Hematopoietic multipotent progenitor cell treated with erythropoietin and hydrocortisone succinate and interleukin-3 and kit ligand, for 17 days (in vitro differentiated cells): ENCODE results near the gene GREM2.

Source experiments
- DNase-seq: peaks from one replicate; pipeline ENCODE4 v3.0.0-alpha.2; 2015; ENCODE audit warnings: low spot score

The GREM2 gene

DNA sequence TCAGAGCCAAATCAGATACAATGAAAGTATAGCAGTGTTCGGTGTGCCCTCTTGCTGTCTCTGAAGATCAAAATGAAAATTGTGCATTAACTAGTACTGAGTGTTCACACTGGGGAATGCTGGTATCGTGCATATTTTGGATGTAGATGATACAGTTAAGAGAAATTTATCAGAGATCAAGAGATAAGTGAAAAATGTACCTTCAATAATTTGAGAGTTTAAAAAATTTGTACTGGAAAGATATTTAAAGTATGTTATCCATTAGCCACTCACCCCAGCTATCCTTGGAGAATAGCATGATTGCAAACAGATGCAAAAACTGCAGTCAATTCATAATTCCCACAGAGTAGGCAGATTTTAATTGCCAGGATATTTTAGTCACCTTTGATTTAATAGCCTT lies 56.4 kb downstream of the GREM2 start:
- no peak for DNase-seq

DNA sequence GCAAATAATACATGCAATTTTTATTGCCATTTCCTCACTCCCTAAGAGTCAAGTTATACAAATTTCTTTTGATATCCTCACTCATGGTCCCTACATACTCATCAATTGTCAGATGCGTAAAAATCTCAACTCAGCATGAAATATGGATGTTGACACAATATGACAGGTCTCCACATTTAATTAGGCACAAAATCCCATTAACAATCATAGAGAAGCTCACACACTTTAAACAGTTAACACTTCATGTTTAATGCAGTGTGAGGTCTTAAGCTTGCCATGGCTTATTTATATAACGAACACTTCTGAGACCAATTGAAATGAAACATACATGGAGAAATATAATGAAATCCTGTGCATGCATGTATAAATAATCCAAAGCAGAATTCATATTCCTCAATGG lies 58.6 kb downstream of the GREM2 start:
- no peak for DNase-seq

DNA sequence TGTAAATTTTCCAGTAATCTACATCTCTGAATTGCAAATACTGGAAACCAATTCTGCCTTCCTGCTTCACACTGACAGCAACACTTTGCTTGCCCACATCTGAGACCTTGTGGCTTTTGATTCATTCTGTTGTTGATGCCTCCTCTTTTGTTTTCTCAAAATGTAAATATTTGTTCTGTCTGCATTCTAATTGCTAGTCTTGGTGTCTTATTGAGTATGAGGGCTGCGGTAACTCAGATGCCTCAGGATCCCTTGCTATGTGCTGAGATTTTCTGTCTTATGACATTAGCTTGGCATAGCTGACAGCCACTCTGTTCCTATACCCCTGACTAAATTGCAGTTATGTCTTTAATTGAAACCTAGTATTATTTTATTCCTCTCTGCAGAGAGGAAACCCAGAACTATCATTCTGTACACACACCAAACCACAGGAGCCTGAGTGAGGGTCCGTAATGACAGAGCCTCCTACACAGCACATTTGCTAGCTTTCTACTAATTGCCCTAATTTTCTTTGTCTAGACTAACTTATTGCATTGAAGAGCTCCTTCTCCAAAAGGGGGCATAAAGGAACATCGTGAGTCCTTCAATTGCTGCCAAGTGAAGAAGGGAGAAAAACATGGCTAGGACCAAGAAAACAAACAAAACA lies 72.1 kb downstream of the GREM2 start:
- no peak for DNase-seq

DNA sequence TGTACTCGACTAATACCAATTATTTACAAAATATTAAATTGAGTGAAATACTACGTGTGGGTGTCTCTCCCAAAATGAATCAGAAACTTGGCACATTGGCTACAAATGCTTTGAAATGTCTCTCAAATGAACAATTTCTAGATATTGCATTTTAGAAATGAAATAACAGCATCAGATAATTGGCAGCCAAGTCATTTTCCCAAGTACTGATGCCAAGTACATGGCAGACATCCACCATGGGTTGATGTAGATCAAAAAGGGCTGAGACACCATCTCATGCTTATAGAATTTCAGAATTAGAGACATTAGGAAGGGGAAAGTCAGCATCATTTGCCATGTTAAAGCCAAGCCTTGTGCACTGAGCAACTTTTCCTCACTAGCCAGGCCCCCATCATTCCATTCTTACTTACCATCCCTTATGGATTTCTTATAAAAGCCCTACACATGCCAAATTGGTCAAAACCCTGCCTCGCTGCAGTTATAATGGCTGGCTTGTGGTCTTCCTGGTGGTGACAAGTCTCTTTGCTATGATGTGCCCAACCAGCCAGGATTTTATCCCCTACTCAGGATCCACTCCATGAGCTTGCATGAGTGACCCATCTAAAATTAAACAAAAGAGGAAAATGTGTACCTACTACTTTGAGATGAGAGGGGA lies 73.1 kb downstream of the GREM2 start:
- no peak for DNase-seq

DNA sequence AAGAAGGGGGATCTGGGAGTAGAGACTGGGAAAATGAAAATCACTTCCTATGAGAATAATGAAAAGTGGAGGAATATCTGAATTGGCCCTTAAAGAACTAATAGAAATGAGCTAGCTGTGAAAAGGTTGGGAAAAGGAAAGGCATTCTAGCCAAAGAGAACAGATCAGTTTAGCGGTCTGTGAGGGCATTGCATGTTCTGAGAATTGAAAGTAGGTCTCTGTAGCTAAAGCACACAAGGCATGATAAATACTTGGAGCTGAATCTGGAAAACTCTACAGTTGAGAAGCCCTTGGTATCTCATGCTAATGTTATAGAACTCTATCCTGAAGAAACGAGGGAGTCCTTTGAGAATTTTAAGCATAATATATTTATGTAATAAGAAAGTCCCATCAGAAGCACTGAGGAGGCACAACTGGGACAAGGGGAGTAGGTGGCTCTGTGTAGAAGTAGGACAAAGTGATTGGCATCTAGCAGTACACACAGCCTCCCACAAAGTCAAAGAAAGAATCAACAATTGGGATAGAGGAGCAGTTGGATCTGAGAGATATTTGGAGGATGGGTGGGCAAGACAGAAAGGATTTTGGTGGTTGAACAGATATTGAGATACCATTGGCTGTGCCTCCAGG lies 78.7 kb downstream of the GREM2 start:
- DNase-seq, result no peak

DNA sequence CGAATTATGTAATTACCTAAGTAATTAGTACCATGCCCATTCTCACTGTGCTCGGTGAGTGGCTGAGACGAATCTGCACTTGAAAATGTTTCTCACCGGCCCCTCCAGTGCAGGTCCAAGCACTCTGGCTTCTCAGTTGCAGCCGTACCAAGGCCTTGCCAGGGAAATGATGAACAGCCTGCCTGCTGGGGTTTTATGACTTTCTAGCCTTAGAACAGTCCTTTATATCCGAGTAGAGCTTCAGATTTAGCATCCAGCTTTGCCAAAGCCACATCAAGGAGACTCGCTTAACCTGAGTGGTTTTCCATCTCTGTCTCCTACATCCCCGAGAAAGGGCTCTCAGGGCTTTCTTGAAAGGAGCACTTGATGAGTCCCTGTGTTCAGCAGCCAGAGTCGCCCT lies 83.4 kb downstream of the GREM2 start:
- DNase-seq, result no peak

DNA sequence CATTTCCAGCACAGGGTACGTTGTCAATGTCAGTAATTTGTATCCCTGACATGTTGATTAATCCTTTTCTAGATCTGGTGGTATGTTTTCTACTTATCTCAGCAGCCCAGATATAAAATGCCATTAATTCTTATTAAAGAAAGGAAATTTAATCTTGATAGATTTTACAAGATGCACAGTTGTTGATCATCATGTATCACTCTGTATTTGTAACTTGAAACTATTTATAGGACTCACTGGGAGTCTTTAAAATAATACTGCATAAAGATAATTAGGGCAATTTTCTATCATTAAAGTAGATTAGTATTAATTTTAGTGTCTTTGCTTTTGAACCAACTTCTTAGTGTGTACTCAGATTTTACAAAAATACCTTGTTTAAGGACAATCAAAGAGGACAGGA lies 84.9 kb downstream of the GREM2 start:
- DNase-seq, result no peak

DNA sequence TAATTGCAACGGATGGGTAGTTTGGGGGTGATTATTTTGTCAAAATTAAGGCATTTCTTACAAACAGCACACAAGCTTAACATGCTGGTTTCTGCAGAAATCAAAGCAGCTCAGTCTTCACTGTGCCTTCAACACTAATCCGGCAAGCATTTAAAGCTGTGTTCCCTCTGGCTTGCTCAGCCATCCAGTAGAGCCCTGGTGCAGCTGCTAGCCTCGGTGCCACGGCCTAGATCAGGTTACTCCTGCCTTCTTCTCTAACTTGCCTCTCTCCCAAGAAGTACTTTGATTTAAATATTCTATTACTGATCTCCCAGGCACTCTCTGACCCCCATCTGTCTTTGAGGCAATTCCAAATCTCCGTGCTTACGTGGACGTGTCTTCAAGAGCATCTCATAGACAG lies 85.6 kb downstream of the GREM2 start:
- DNase-seq, result no peak

DNA sequence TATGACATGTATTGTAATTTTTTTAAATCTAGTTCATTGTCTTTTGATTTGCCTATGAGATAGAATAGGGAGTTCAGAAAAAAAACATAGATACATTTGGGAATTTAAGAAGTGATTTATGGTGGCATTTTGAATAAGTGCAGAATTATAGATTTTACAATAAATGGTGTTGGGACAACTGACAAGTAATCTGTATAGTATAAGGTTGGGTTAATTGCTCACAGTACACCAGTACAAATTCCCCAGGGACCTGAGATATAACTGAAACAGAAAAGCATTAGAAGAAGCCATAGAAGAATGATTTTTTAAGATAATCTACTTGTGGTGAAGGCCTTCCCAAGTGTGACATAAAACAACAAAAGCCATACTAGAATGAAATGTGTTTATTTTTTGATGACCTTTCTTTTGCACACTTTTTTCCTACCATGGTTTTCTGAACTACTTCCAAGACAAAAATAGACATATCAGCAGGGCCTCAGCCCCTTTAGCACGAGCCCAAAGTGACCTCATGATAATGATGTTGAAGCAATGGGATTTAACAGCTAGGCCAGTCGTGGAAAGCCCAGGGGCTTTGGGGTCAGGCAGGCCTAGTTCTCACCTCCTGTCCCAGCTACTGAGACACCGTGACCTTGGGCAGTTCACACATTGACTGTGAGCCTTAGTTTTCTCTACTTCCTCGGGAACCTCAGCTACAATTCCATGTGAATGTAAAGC lies 87.4 kb downstream of the GREM2 start:
- no peak for DNase-seq

DNA sequence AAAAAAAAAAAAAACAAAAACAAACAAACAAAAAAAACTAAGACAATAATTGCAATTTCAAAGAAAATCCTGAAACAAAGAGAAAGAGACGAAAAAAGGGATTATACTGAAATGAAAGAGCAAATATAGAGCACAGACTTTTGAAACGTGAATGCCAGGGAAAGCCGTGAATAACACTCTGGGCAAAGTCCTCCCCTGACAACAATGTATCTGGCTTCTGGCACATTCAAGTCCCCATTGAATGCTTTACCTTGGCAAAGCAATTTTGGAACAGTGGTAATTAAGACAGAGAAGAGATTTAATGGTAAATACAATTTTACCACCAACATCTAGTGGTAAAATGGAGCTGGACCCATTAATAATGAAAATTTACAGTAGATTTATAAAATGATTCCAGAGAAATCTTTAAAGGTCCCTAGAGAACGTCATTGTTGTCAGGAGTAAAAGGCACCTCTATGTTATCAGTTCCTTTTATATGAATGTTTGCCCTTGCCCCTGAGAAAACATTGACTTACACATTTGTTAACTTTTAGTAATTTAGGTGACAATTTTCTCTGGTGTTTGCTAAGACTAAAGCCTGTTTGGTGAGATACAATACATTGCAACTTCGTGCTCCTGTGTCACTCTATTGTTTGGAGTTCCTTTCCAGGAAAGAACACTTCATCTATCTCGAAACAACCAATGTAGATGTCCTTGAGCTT lies 89.7 kb downstream of the GREM2 start:
- DNase-seq, result no peak

DNA sequence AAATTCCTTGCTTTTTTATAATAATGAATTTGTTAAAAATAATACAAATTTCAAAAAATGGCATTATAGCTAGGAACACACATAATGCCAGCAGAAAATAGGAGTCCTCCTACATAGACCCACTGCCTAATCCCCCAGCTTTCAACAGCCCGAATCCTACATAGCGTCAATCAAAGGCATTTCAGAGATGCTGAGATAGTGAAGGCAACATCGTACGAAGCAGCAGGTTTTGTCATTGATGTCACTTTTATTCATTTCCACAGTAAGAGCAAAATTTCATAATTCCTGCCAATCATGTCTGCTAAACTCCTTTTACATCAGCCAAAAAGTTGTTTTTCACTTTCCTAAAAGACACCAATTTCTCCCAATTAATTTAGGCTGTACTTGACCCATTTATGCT lies 94.1 kb downstream of the GREM2 start:
- no peak for DNase-seq

DNA sequence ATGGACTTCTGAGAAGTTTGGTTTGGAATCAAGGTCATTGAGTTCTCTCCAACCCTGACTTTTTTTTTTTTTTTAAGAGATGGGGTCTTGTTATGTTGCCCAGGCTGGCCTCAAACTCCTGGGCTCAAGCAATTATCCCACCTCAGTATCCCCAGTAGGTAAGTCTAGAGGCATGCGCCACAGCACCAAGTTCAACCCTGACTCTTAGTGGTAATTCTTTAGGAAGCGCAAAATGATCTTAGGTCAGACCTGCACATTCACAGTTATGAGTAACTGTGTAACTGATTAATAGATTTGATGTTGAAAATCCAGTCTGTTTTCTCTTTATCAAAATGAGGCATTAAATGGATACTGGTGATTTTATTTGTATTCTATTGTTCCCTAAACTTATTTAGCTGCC lies 95.9 kb downstream of the GREM2 start:
- DNase-seq, result no peak

DNA sequence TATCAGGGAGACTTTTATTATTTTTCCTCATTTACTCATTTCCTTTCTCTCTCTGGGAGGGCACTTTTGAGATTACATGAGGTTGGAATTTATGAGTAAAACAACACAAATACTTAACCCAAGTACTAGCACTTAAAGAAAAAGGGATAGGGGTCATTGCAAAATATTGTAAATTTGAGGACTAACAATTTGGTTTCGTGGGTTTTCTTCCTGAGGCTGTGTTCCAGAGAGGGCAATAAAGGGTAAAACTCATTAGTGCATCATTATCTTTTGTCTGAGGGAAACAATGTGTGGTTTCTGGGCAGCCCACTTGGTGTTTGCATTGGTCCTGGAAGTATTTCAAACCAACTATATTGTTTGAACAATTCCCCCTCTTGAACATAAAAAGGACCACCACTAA lies 96.5 kb downstream of the GREM2 start:
- no peak for DNase-seq

DNA sequence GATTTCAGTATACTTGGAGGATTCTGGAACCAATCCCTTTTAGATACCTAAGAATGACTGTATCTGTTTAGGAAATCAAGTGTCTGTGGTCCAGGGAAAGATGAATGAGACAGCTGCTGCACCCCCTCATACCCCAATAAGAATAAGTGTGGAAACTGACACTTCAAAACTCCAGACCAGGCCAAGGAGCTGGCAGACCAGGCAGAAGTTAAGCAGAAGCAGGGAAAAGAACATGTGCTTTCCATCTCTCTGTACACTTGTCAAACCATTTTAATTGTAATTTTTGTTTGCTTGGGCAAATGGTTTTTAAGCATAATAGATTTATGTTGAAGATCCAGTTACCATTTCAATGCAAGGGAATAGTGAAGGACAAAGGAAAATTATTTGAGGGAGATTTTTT lies 100.2 kb downstream of the GREM2 start:
- no peak for DNase-seq

DNA sequence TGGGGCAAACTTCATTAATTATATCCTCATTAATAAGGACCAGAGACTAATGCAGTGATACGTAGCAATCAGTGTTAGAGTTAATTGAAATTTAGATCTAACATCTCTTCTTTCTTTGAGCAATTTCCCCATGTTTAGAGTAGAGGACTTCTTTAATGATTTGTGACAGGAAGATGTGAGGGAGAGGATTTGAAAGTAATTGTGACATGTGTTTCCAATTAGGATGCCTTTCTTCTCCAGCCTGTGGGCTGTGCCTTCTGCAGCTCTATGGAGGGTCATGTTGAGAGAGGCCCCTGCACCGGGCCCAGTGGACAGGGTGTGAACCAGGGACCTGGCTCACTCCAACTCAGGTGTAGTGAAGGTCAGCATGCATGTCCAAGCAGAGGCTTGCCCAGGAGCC lies 103.0 kb downstream of the GREM2 start:
- DNase-seq, result no peak

DNA sequence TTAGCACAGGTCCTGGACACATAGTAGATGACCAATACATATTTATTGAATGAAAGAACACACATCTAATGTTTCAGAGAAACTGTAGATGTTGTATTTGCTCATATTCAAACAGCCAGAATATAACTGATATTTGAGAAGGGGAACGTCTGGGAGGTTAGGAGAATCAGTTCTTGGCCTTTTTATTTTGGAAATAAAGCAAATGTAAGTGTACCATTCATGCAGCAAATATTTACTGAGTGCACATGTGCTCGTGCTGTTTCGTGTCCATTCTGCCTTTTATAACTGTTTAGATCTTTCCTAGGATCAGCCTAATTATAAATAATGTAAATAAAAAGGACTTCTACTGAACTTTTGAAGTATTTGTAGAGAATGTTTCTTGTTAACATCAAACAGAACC lies 103.8 kb downstream of the GREM2 start:
- no peak for DNase-seq

DNA sequence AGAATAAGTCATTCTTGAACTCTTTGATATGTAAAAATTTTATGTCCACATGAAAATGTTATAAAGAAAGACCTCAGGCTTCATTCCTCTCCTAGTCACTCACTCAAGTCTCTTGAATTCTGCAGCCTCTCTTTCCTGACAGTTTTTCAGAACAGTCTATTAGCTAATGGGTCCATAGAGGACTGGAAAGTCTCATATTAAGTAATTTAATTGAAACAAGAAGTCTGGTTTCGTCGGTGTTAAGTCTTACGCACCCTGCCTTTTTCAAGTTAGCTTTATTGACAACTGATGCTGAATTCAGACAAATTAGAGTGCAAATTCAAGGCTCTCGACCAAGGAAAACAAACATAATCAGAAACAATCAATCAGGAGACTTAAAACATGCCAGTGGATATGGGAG lies 105.8 kb downstream of the GREM2 start:
- DNase-seq, result no peak

DNA sequence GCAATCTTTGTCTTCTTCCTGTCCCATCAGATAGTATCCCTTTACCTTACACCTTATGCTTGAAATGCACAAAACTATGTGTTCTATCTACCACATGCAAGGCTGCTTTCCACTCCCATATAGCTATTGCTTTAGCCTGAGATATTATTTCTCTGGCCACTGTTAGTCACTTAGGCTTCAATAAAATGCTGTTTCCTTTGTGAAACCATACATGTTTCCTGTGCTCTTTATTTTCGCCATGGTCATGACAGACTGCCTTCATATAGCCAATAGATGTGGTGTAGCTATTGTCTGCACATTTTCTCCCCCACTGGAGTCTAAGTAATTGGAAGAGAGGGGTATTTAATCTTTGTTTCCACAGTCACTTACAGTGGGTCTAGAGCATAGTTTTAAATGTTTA lies 108.4 kb downstream of the GREM2 start:
- DNase-seq, result no peak

DNA sequence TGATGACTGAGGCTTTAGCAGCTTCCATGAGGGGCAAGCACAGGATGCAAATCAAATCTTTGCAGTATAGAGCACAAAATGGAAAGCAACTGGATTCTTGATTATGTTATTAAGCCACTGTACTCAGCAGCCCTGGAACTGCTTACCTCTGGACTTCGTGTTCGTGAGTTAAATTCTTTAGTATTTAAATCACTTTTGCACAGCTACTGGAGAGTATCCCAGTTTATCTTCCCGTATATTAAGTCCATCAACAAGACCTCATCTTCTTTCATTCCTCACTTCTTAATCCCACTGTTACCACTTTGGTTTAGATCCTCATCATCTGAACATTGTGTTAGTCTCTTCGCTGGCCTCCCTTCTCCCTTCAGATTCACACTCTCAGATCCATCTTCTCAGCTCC lies 108.9 kb downstream of the GREM2 start:
- DNase-seq, result no peak

DNA sequence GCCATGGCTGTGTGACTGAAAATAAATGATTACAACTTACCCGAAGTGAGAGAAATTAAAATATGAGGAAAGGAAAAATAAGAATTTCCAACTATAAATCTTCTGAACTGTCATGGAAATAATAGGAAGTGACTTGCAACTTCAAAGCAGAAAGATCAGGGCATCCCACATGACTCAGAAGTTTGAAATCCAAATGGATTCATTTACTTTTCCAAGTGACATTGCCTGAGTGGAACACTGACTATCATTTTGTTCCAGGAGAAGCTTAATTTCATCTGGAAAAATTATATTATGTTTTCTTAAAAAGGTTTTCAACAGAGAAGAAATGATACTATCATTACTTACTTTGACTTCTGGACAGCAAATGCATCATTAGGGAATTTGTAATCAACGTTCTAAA lies 110.8 kb downstream of the GREM2 start:
- DNase-seq, result no peak

DNA sequence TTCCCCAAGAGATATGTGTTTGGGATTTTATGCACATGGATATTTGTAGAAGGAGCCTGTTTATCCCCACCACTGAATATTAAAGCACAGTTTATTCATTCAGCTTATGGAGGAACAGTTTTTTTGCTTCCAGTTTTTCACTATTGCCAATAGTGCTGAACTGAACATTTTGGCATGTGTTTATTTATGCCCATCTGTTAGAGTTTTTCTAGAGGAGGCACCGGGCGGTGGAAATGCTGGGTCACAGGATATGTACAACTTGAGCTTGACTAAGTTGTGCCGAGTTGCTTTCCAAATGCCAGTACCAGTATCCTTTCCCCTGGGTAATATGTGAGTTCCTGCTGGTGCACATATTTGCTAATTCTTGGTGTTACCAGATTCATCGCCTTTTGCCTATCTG lies 111.3 kb downstream of the GREM2 start:
- no peak for DNase-seq

DNA sequence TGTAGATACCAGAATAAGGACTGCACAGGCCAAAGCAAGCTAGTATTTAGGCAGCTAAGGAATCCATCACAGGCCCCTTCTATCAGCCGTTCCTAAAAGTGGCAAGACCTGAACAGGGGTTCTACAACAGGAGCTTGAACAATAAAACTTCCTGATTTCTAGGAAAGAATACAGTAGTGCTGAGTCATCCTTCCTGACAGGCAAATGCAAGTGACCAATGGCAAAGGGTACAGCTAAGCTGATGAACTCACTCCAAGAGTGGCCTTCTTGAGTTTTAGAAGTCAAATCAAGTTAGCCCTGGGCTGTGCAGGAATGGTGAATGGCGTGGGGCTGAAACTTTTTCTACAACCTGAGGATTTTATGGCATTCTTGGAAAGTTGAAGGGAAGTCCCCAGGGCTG lies 112.9 kb downstream of the GREM2 start:
- no peak for DNase-seq

DNA sequence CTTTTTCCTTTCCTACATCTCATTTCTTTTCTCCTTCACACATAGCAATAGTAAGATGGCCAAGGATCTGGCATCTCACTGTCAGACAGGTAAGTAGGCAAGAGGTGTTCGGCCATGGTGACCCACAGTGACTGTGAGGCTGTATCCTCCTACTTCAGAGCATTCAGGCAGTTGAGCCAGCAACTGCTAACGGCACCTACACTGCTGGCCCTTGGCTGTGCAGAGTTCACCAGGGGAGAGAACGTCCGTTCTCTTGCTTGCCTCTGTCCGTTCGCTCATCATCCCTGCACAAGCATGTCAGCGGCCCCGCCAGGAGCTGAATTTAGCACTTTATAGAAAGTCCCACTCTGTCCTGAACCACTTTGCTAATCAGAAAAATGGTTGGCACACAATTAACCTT lies 113.6 kb downstream of the GREM2 start:
- no peak for DNase-seq
